GM18502 (cell line): ENCODE data around the gene PKDCC.

Source experiments
- ATAC-seq: cut with Tn5 transposase; IDR thresholded peaks from one replicate; pipeline ENCODE4 v1.9.1; 2021; ENCODE audit warnings: mild to moderate bottlenecking; ENCODE audit not compliant: unreplicated experiment, poor library complexity

The PKDCC gene

DNA sequence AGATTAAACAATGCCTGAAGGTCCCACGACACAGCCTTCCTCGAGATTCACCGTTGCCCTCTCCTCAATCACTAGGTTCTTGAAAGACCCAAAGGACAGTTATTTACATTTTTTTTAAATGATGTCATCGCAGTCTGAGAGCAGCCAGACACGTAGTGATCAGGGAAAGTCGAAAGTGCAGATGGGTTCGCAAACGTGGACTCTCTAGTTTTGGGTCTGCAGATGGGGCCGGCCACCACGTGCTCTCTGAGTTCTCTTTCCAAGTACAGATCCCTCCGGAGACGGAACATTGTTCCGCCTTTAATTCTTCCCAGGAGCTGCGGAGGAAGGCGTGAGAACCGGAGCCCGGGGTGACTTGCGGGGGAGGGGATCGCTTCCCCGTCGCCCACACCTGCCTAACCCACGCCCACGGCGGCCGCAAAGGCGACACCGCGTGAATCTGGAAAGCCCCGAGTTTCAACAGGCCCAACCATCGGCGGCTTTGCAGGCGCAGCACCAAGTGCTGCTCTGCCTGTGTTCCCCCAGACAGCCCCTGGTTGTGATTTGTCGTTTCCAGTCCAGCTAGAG, 54.3 kb downstream of the PKDCC start:
- peak; percentile 67 for ATAC-seq

DNA sequence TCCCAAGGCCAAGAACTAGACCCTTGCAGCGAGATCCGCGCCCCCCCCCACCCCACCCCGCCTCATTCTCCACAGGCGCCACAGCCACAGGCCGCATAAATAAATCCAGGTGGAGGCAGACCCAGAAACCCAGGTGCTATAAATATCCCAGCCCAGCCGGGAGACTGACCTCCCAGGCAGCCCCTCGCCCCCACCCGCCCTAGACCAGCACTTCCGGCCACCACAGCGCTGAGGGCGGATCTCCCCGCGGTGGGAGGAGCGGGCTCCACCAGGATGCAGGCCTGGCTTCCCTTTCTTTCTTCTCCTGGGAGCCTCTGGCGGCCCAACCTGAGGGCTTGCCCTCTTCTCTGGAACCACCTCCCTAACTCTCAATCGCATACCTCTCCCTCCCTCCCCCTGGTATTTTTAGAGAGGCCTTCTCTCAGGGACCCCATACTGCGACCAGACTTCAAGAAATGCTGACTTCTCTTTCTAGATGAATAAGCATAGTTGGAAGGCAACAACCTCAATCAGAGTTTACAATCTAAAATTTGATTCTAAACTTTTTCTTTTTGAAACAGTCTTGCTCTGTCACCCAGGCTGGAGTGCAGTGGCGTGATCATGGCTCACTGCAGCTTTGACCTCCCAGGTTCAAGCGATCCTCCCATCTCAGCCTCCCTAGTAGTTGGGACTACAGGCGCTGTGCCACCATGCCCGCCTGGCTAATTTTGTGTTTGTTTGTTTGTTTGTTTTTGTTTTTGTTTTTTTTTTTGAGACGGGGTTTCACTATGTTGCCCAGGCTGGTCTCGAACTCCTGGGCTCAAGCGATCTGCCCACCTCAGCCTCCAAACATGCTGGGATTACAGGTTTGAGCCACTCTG, 55.0 kb downstream of the PKDCC start:
- peak; percentile 4 for ATAC-seq

DNA sequence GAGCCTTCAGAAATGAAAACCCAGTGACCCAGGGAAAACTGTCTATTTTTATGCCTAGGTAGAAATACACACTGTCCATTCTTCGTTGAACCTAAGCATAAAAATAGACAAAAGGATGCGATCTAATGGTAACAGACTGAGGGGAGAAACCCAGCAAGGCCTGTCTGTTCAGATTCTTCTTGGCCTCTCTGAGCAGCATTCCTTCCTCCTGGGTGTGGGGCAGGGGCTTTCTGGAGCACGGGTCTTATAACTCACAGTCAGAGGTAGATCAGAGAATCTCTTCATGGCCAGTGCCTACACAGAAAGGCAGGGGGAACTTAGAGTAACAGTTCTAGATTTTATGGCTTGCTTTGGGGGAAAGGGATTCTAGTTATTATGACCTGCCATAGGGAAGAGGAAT, 56.0 kb downstream of the PKDCC start:
- ATAC-seq = no peak

DNA sequence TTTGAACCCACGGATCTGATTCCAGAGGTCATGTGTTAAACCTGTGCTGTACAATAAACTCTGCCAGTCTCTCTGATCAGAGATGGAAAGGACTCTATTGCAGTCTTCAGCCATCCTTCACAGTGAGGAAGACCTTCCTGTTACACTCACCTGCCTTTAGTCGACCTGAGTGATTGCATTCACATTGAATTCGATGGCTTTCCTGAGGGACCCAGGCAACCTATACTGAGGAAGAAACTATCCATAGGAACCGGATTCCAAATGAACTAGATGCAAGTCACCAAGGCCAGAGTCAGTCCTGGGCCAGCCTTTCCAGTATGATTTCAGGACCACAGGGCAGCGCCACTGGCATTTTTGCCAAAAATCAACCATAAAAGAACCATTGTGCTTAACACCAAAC, 56.8 kb downstream of the PKDCC start:
- ATAC-seq = no peak

DNA sequence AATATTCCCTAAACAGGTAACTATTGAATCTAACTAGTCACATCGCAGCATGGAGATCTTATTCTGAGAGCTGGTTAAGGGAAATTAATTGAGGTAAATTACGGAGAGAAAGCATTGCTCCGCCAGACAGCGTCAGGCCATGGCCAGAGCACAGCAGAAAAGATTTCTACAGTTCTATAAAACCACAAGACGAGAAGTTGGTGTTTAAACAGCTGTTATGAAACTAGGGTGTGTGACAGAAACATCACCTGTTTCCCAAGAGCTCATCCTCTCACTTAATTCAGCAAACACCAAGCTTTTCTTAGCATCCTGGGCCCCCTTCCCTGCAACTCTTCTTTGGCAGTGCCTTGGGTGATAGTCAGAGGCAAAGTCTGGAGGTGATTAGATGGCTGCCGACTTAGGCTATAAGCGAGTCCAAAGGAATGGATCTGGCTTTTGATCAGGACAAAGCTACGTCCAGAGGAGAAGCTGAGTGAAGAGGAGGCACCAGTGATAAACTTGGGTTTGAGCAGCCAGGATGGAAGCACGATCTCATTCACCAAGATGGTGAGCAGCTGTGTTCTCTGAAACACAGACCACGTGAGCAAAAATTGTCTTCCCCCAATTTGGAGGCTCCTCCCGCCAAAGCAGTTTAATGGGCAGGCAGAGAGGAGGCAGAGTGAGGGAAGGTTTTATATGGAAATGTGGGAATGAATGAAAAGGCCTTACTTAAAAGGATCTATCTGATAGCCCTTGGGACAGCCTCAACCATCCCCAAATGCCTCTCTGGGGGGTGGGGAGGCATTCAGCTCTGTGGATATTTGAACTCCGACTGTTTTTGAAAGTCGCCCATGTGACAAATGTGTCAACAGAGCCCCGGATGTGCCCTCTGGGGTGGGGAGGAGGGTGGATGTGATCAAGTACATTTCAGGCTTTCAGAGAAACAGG, 57.8 kb downstream of the PKDCC start:
- peak; percentile 51 for ATAC-seq

DNA sequence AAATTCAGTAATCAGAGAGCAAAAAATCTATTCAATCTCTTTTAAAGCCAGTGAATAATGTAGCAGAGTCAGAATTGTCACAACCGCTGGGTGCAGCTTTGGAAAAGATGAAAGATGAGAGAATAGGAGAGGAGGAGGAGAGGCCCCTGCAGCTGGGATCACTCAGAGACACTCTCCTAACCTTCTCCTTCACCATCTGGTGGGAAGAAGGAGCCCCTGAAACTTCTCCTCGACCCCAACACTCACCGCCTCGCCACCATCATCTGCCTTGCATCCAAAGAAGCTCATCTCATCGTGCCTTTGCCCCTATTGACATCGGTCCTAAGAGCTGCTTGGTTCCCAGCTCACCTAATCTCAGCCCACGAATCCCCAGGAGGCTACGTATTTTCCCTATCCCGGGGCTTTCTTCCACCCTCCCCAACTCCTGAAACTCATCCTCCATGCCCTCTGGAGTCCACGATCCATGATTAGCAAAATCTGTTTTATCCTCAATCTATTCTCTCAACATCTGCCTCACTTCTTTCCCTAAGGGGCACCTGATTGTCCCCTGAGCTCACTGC, 58.5 kb downstream of the PKDCC start:
- no peak for ATAC-seq

DNA sequence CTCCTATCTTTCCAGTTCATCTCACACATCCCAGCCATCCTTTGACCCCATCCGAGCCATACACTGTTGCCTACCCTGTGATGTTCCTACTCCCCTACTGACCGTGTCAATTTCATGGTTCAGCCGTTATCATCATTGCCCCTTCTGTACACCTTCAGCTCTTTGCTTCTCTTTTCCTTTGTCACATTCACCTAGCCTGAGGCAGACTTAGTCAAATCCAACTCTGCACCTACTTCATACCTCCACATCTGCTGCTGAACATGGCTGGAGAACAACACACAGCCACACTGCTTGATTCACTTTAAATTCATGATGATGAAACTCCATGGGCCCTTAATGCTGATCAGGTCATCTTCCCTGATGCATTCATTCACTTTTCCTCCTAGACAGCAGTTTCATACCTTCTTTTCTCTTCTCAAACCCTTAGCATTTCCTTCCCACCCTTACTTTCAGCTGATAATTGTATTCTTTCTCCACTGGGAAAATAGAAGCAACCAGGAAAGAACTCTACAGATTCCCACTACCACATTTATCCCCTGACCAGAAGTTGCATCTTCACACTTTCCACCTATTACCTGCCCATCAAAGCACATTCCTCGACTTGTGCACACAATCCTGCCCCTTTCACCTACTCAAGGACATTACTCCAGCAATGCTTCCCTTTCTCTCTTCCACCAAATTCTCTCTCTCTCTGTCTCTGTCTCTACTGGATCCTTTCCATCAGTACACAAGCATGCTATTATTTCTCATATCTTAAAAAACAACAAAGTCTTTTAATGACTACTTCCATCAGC, 59.6 kb downstream of the PKDCC start:
- ATAC-seq = no peak
